ENCODE results near the gene METTL25B. TPM values are rescaled to one million over a fixed set of nuclear protein-coding genes. Genes with fewer than 3 reads are reported as not detected.

Gene METTL25B
- total and polyA plus RNA-seq, 4 donors, result 20.7 to 46.2 (median 28.9) TPM

- Histone ChIP-seq H3K36me3 (ENCODE audit: control insufficient read depth in 1 of 2, insufficient read depth in 2 of 2, low read length in 1 of 2) (no peaks in the 10 kb centered on the region), H3K27ac (ENCODE audit: low read depth in 1 of 2, low read length in 2 of 2) (no peak overlapping the region), H3K4me3 (ENCODE audit: low read length in 2 of 2) (no peak overlapping the region), H3K9me3 (ENCODE audit: control insufficient read depth, low read length) (no peaks in the 10 kb centered on the region), H3K27me3 (ENCODE audit: control insufficient read depth in 1 of 2, insufficient read depth in 2 of 2, low read length in 1 of 2) (no peaks in the 10 kb centered on the region), H3K4me1 (ENCODE audit: control insufficient read depth in 1 of 2, insufficient read depth in 2 of 2, low read length in 2 of 2) (peaks cover 2 to 3% of the 10 kb centered on the region in 2 donors)
- no peak for ATAC-seq (ENCODE audit: low FRiP score)
- DNase-seq, result no peak
- WGBS, 2 donors, result 94 to 97% methylated on average over 5 of the region's 5 CpGs
- intact Hi-C loops (cut with DNase I), result loop anchor here (1.0 to 10.0 kb wide), 4 partner anchors 13 to 81 kb away; partner anchors contain the start of genes HDGF (in 1 of the 2), ISG20L2 (in 1 of the 2) and METTL25B (in 1 of the 2)
Measured at GRCh38 chr1:156765666-156766065, 37.4 kb downstream of the METTL25B start.

GRCh38 chr1:156766298-156767100 lies 38.2 kb downstream of the METTL25B start:
- peak overlapping the region; percentile 53 to 74 for H3K4me3 ChIP-seq (ENCODE audit: low read length in 2 of 2)
- no peaks in the 10 kb centered on the region for H3K9me3 ChIP-seq (ENCODE audit: control insufficient read depth, low read length)
- DNase-seq (no peak), ATAC-seq (ENCODE audit: low FRiP score) (peak; percentile 9)
- H3K4me1 ChIP-seq (ENCODE audit: control insufficient read depth in 1 of 2, insufficient read depth in 2 of 2, low read length in 2 of 2), result peaks cover 2 to 3% of the 10 kb centered on the region in 2 donors
- WGBS, 2 donors, result 7% methylated on average over 14 of the region's 14 CpGs
- no peaks in the 10 kb centered on the region for H3K36me3 ChIP-seq (ENCODE audit: control insufficient read depth in 1 of 2, insufficient read depth in 2 of 2, low read length in 1 of 2)
- peak overlapping the region in 1 of 2 donors; percentile 53 for H3K27ac ChIP-seq (ENCODE audit: low read depth in 1 of 2, low read length in 2 of 2)
- intact Hi-C loops (cut with DNase I), result loop anchor here (1.0 to 10.0 kb wide), 5 partner anchors 14 to 82 kb away; partner anchors contain the start of genes HDGF (in 1 of the 2), ISG20L2 (in 1 of the 2), METTL25B (in 1 of the 2) and MRPL24 (in 1 of the 2)
- no peaks in the 10 kb centered on the region for H3K27me3 ChIP-seq (ENCODE audit: control insufficient read depth in 1 of 2, insufficient read depth in 2 of 2, low read length in 1 of 2)

GRCh38 chr1:156767101-156767878 lies 39.0 kb downstream of the METTL25B start, which contains the start of gene PRCC:
PRCC (plus strand) TSS chr1:156767535; CDS start chr1:156767772, 237 bp downstream.
- no peaks in the 10 kb centered on the region for H3K36me3 ChIP-seq (ENCODE audit: control insufficient read depth in 1 of 2, insufficient read depth in 2 of 2, low read length in 1 of 2)
- H3K9me3 ChIP-seq (ENCODE audit: control insufficient read depth, low read length), result no peaks in the 10 kb centered on the region
- DNase-seq, result peak; percentile 98 to 99
- H3K27ac ChIP-seq (ENCODE audit: low read depth in 1 of 2, low read length in 2 of 2), result peak within 1 kb of the TSS in 1 of 2 donors; percentile 83
- ATAC-seq (ENCODE audit: low FRiP score), result peak; percentile 98
- H3K4me1 ChIP-seq (ENCODE audit: control insufficient read depth in 1 of 2, insufficient read depth in 2 of 2, low read length in 2 of 2), result peaks cover 2 to 3% of the 10 kb centered on the region in 2 donors
- H3K4me3 ChIP-seq (ENCODE audit: low read length in 2 of 2), result peak within 1 kb of the TSS; percentile 75 to 91
- H3K27me3 ChIP-seq (ENCODE audit: control insufficient read depth in 1 of 2, insufficient read depth in 2 of 2, low read length in 1 of 2), result no peaks in the 10 kb centered on the region
- WGBS, 2 donors, result 0% methylated on average over 45 to 50 of the region's 50 CpGs
- intact Hi-C loops (cut with DNase I), result loop anchor here (1.0 to 10.0 kb wide), 4 partner anchors 16 to 82 kb away; partner anchors contain the start of genes HDGF (in 1 of the 2), ISG20L2 (in 1 of the 2), METTL25B (in 1 of the 2) and MRPL24 (in 1 of the 2)

GRCh38 chr1:156767879-156768604 lies 39.8 kb downstream of the METTL25B start:
- Histone ChIP-seq H3K4me3 (ENCODE audit: low read length in 2 of 2) (peak overlapping the region; percentile 75 to 91), H3K4me1 (ENCODE audit: control insufficient read depth in 1 of 2, insufficient read depth in 2 of 2, low read length in 2 of 2) (peaks cover 4 to 10% of the 10 kb centered on the region in 2 donors), H3K36me3 (ENCODE audit: control insufficient read depth in 1 of 2, insufficient read depth in 2 of 2, low read length in 1 of 2) (no peaks in the 10 kb centered on the region), H3K9me3 (ENCODE audit: control insufficient read depth, low read length) (no peaks in the 10 kb centered on the region), H3K27ac (ENCODE audit: low read depth in 1 of 2, low read length in 2 of 2) (peak overlapping the region in 1 of 2 donors; percentile 83), H3K27me3 (ENCODE audit: control insufficient read depth in 1 of 2, insufficient read depth in 2 of 2, low read length in 1 of 2) (no peaks in the 10 kb centered on the region)
- DNase-seq, result peak; percentile 69 to 86
- intact Hi-C loops (cut with DNase I), result loop anchor here (1.0 to 10.0 kb wide), 4 partner anchors 17 to 83 kb away; partner anchors contain the start of genes HDGF (in 1 of the 2), ISG20L2 (in 1 of the 2), METTL25B (in 1 of the 2) and MRPL24 (in 1 of the 2)
- no peak for ATAC-seq (ENCODE audit: low FRiP score)
- 1% methylated on average over 27 to 31 of the region's 31 CpGs for WGBS, 2 donors

GRCh38 chr1:156768610-156769295 lies 40.5 kb downstream of the METTL25B start:
- no peaks in the 10 kb centered on the region for H3K27me3 ChIP-seq (ENCODE audit: control insufficient read depth in 1 of 2, insufficient read depth in 2 of 2, low read length in 1 of 2)
- ATAC-seq (ENCODE audit: low FRiP score) (no peak), DNase-seq (no peak)
- intact Hi-C loops (cut with DNase I), result loop anchor here (5.0 to 10.0 kb wide), 2 partner anchors 41 to 84 kb away; partner anchors contain the start of genes ISG20L2 (in 1 of the 2) and METTL25B (in 1 of the 2)
- WGBS, 2 donors, result 18 to 20% methylated on average over 8 of the region's 8 CpGs
- peak overlapping the region; percentile 75 to 91 for H3K4me3 ChIP-seq (ENCODE audit: low read length in 2 of 2)
- no peaks in the 10 kb centered on the region for H3K9me3 ChIP-seq (ENCODE audit: control insufficient read depth, low read length)
- no peak overlapping the region for H3K27ac ChIP-seq (ENCODE audit: low read depth in 1 of 2, low read length in 2 of 2)
- H3K4me1 ChIP-seq (ENCODE audit: control insufficient read depth in 1 of 2, insufficient read depth in 2 of 2, low read length in 2 of 2), result peaks cover 4 to 10% of the 10 kb centered on the region in 2 donors
- no peaks in the 10 kb centered on the region for H3K36me3 ChIP-seq (ENCODE audit: control insufficient read depth in 1 of 2, insufficient read depth in 2 of 2, low read length in 1 of 2)

GRCh38 chr1:156772222-156772621 lies 44.0 kb downstream of the METTL25B start:
- ATAC-seq (ENCODE audit: low FRiP score), result no peak
- no peaks in the 10 kb centered on the region for H3K36me3 ChIP-seq (ENCODE audit: control insufficient read depth in 1 of 2, insufficient read depth in 2 of 2, low read length in 1 of 2)
- WGBS, 2 donors, result 71 to 78% methylated on average over 3 of the region's 3 CpGs
- H3K4me1 ChIP-seq (ENCODE audit: control insufficient read depth in 1 of 2, insufficient read depth in 2 of 2, low read length in 2 of 2), result peaks cover 4 to 10% of the 10 kb centered on the region in 2 donors
- H3K27me3 ChIP-seq (ENCODE audit: control insufficient read depth in 1 of 2, insufficient read depth in 2 of 2, low read length in 1 of 2), result no peaks in the 10 kb centered on the region
- intact Hi-C loops (cut with DNase I), result no loop called here
- no peak overlapping the region for H3K27ac ChIP-seq (ENCODE audit: low read depth in 1 of 2, low read length in 2 of 2)
- H3K9me3 ChIP-seq (ENCODE audit: control insufficient read depth, low read length), result no peaks in the 10 kb centered on the region
- no peak for DNase-seq
- H3K4me3 ChIP-seq (ENCODE audit: low read length in 2 of 2), result no peak overlapping the region

GRCh38 chr1:156772728-156773497 lies 44.6 kb downstream of the METTL25B start:
- 29 to 31% methylated on average over 9 of the region's 9 CpGs for WGBS, 2 donors
- Histone ChIP-seq H3K4me1 (ENCODE audit: control insufficient read depth in 1 of 2, insufficient read depth in 2 of 2, low read length in 2 of 2) (peaks cover 4 to 10% of the 10 kb centered on the region in 2 donors), H3K9me3 (ENCODE audit: control insufficient read depth, low read length) (no peaks in the 10 kb centered on the region), H3K27me3 (ENCODE audit: control insufficient read depth in 1 of 2, insufficient read depth in 2 of 2, low read length in 1 of 2) (no peaks in the 10 kb centered on the region), H3K27ac (ENCODE audit: low read depth in 1 of 2, low read length in 2 of 2) (no peak overlapping the region), H3K4me3 (ENCODE audit: low read length in 2 of 2) (no peak overlapping the region), H3K36me3 (ENCODE audit: control insufficient read depth in 1 of 2, insufficient read depth in 2 of 2, low read length in 1 of 2) (no peaks in the 10 kb centered on the region)
- ATAC-seq (ENCODE audit: low FRiP score), result no peak
- DNase-seq, result no peak
- intact Hi-C loops (cut with DNase I), result no loop called here

Data from aorta (tissue), 5 donors.